ENCODE data around the gene NEIL3.
A peak's percentile ranks its signal among the peaks of the same experiment; 100 is the strongest.

Gene NEIL3

DNA sequence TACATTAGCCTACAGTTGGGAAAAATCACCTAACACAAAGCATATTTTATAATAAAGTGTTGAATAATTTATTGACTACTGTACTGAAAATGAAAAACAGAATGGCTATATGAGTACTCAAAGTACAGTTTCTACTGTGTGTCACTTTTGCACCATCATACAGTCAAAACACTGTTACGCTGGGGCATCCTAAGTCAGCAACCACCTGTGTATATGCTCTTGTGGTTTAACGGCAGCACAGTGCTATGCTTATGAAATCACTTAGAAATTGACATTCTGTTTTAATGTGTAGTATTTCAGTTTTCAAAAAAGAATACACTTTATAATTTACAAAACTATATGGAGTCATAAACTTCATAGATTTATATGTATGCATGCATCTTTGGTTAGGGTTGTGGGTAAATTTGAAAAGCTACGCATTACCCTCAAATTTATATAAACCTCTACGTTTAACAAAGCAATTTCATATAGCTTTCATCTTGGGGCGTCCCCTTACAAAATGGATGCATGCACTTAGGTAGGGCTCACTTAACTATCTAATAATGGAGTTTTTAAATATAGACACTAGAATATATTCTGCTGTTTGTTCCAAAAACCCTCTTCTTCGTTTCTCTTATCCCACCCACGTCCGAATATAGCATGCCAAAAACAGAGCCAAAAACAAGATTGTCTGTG, 690 bp upstream of the NEIL3 start:
- no peak overlapping the region for H3K27ac ChIP-seq (ENCODE audit: low read depth, low read length)
- H3K4me1 ChIP-seq (ENCODE audit: control insufficient read depth in 1 of 2, insufficient read depth in 2 of 2, low read length in 2 of 2) = no peaks in the 10 kb centered on the region
- H4K91ac ChIP-seq (ENCODE audit: low read depth, low read length) = no peak overlapping the region
- WGBS (ENCODE audit: extremely low coverage, insufficient coverage, insufficient read length) = no CpG with 5 or more reads among the region's 8 CpGs
- no peaks in the 10 kb centered on the region for H3K79me2 ChIP-seq (ENCODE audit: control insufficient read depth, insufficient read depth, low read length, poor library complexity)
- H2BK5ac ChIP-seq (ENCODE audit: low read depth, low read length, poor library complexity) = no peak overlapping the region
- H2AFZ ChIP-seq (ENCODE audit: insufficient read depth, low read length, poor library complexity) = no peak overlapping the region
- H3K4me2 ChIP-seq (ENCODE audit: low read length) = peak overlapping the region; percentile 76
- H3K23ac ChIP-seq (ENCODE audit: low read length) = no peak overlapping the region
- H3K4me3 ChIP-seq (ENCODE audit: low read depth, low read length) = no peak overlapping the region
- H3K14ac ChIP-seq (ENCODE audit: low read length) = no peak overlapping the region
- H2BK12ac ChIP-seq (ENCODE audit: low read length) = no peak overlapping the region
- H3K27me3 ChIP-seq (ENCODE audit: insufficient read depth, low read length) = no peaks in the 10 kb centered on the region
- H4K12ac ChIP-seq (ENCODE audit: low read depth, low read length) = no peak overlapping the region
- H2BK120ac ChIP-seq (ENCODE audit: insufficient read depth, low read length, poor library complexity) = no peak overlapping the region
- no peak overlapping the region for H4K8ac ChIP-seq (ENCODE audit: low read depth, low read length)
- DNase-seq = no peak
- no peak overlapping the region for H3K9ac ChIP-seq (ENCODE audit: low read length)
- H3K18ac ChIP-seq (ENCODE audit: low read length) = no peak overlapping the region
- H2AK5ac ChIP-seq (ENCODE audit: low read length) = no peak overlapping the region
- H3K79me1 ChIP-seq (ENCODE audit: low read length) = no peaks in the 10 kb centered on the region
- H3K9me3 ChIP-seq (ENCODE audit: insufficient read depth, low read depth, low read length) = no peaks in the 10 kb centered on the region
- no peak overlapping the region for H3K4ac ChIP-seq (ENCODE audit: low read depth, low read length)
- H3K36me3 ChIP-seq (ENCODE audit: control insufficient read depth in 1 of 2, insufficient read depth in 2 of 2, low read length in 2 of 2) = no peaks in the 10 kb centered on the region

DNA sequence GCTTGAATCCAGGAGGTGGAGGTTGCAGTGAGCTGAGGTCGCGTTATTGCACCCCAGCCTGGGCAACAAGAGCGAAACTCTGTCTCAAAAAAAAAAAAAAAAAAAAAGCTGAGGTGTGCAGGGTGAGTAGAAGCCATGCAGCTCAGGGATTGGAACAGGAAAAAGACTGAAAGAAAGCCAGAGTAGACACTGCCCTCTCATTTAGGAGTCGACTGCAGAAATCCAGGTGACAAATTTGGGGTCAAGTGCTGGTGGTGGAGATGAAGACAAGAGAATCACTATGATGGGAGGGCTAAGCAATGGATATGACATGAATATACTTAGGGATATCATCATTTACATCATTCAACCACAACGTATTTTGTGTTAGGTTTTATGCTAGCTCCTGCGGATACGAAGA, 1.9 kb downstream of the NEIL3 start:
- H3K4me2 ChIP-seq (ENCODE audit: low read length) = no peak overlapping the region
- DNase-seq = no peak
- WGBS (ENCODE audit: extremely low coverage, insufficient coverage, insufficient read length) = no CpG with 5 or more reads among the region's 7 CpGs
- no peak overlapping the region for H3K9ac ChIP-seq (ENCODE audit: low read length)
- no peak overlapping the region for H3K23ac ChIP-seq (ENCODE audit: low read length)
- H3K27me3 ChIP-seq (ENCODE audit: insufficient read depth, low read length) = no peaks in the 10 kb centered on the region
- no peak overlapping the region for H2BK12ac ChIP-seq (ENCODE audit: low read length)
- no peaks in the 10 kb centered on the region for H3K36me3 ChIP-seq (ENCODE audit: control insufficient read depth in 1 of 2, insufficient read depth in 2 of 2, low read length in 2 of 2)
- H3K79me1 ChIP-seq (ENCODE audit: low read length) = no peaks in the 10 kb centered on the region
- no peaks in the 10 kb centered on the region for H3K9me3 ChIP-seq (ENCODE audit: insufficient read depth, low read depth, low read length)
- no peak overlapping the region for H3K4me3 ChIP-seq (ENCODE audit: low read depth, low read length)
- H2BK120ac ChIP-seq (ENCODE audit: insufficient read depth, low read length, poor library complexity) = no peak overlapping the region
- H4K8ac ChIP-seq (ENCODE audit: low read depth, low read length) = no peak overlapping the region
- no peak overlapping the region for H3K27ac ChIP-seq (ENCODE audit: low read depth, low read length)
- no peak overlapping the region for H2AK5ac ChIP-seq (ENCODE audit: low read length)
- H3K4me1 ChIP-seq (ENCODE audit: control insufficient read depth in 1 of 2, insufficient read depth in 2 of 2, low read length in 2 of 2) = no peaks in the 10 kb centered on the region
- no peak overlapping the region for H2BK5ac ChIP-seq (ENCODE audit: low read depth, low read length, poor library complexity)
- no peaks in the 10 kb centered on the region for H3K79me2 ChIP-seq (ENCODE audit: control insufficient read depth, insufficient read depth, low read length, poor library complexity)
- no peak overlapping the region for H3K18ac ChIP-seq (ENCODE audit: low read length)
- H3K4ac ChIP-seq (ENCODE audit: low read depth, low read length) = no peak overlapping the region
- H3K14ac ChIP-seq (ENCODE audit: low read length) = no peak overlapping the region
- H4K91ac ChIP-seq (ENCODE audit: low read depth, low read length) = no peak overlapping the region
- H2AFZ ChIP-seq (ENCODE audit: insufficient read depth, low read length, poor library complexity) = no peak overlapping the region
- H4K12ac ChIP-seq (ENCODE audit: low read depth, low read length) = no peak overlapping the region

- H2AFZ ChIP-seq (ENCODE audit: insufficient read depth, low read length, poor library complexity) = no peak overlapping the region
- H4K8ac ChIP-seq (ENCODE audit: low read depth, low read length) = no peak overlapping the region
- H3K4me3 ChIP-seq (ENCODE audit: low read depth, low read length) = no peak overlapping the region
- H3K14ac ChIP-seq (ENCODE audit: low read length) = no peak overlapping the region
- no CpG with 5 or more reads among the region's 1 CpG for WGBS (ENCODE audit: extremely low coverage, insufficient coverage, insufficient read length)
- no peak overlapping the region for H3K27ac ChIP-seq (ENCODE audit: low read depth, low read length)
- no peak overlapping the region for H3K18ac ChIP-seq (ENCODE audit: low read length)
- no peaks in the 10 kb centered on the region for H3K36me3 ChIP-seq (ENCODE audit: control insufficient read depth in 1 of 2, insufficient read depth in 2 of 2, low read length in 2 of 2)
- no peak overlapping the region for H3K4me2 ChIP-seq (ENCODE audit: low read length)
- H3K4me1 ChIP-seq (ENCODE audit: control insufficient read depth in 1 of 2, insufficient read depth in 2 of 2, low read length in 2 of 2) = no peaks in the 10 kb centered on the region
- DNase-seq = no peak
- H2BK5ac ChIP-seq (ENCODE audit: low read depth, low read length, poor library complexity) = no peak overlapping the region
- H2BK12ac ChIP-seq (ENCODE audit: low read length) = no peak overlapping the region
- no peak overlapping the region for H3K23ac ChIP-seq (ENCODE audit: low read length)
- H2AK5ac ChIP-seq (ENCODE audit: low read length) = no peak overlapping the region
- H3K9me3 ChIP-seq (ENCODE audit: insufficient read depth, low read depth, low read length) = no peaks in the 10 kb centered on the region
- no peak overlapping the region for H4K91ac ChIP-seq (ENCODE audit: low read depth, low read length)
- no peaks in the 10 kb centered on the region for H3K27me3 ChIP-seq (ENCODE audit: insufficient read depth, low read length)
- no peak overlapping the region for H3K4ac ChIP-seq (ENCODE audit: low read depth, low read length)
- H4K12ac ChIP-seq (ENCODE audit: low read depth, low read length) = no peak overlapping the region
- no peaks in the 10 kb centered on the region for H3K79me1 ChIP-seq (ENCODE audit: low read length)
- no peaks in the 10 kb centered on the region for H3K79me2 ChIP-seq (ENCODE audit: control insufficient read depth, insufficient read depth, low read length, poor library complexity)
- H2BK120ac ChIP-seq (ENCODE audit: insufficient read depth, low read length, poor library complexity) = no peak overlapping the region
- H3K9ac ChIP-seq (ENCODE audit: low read length) = no peak overlapping the region
Observed at GRCh38 chr4:177313263-177313662, 3.6 kb downstream of the NEIL3 start.

GRCh38 chr4:177315767-177316464, 6.2 kb downstream of the NEIL3 start:
- Histone ChIP-seq H2AFZ (ENCODE audit: insufficient read depth, low read length, poor library complexity) (no peak overlapping the region), H3K9me3 (ENCODE audit: insufficient read depth, low read depth, low read length) (no peaks in the 10 kb centered on the region), H4K12ac (ENCODE audit: low read depth, low read length) (no peak overlapping the region), H3K4me1 (ENCODE audit: control insufficient read depth in 1 of 2, insufficient read depth in 2 of 2, low read length in 2 of 2) (no peaks in the 10 kb centered on the region), H2BK120ac (ENCODE audit: insufficient read depth, low read length, poor library complexity) (no peak overlapping the region), H2BK12ac (ENCODE audit: low read length) (no peak overlapping the region), H3K79me1 (ENCODE audit: low read length) (no peaks in the 10 kb centered on the region), H3K18ac (ENCODE audit: low read length) (no peak overlapping the region), H3K14ac (ENCODE audit: low read length) (no peak overlapping the region), H3K36me3 (ENCODE audit: control insufficient read depth in 1 of 2, insufficient read depth in 2 of 2, low read length in 2 of 2) (no peaks in the 10 kb centered on the region), H3K4ac (ENCODE audit: low read depth, low read length) (no peak overlapping the region), H3K4me3 (ENCODE audit: low read depth, low read length) (no peak overlapping the region), H4K8ac (ENCODE audit: low read depth, low read length) (no peak overlapping the region), H2BK5ac (ENCODE audit: low read depth, low read length, poor library complexity) (no peak overlapping the region), H3K23ac (ENCODE audit: low read length) (no peak overlapping the region), H3K27ac (ENCODE audit: low read depth, low read length) (no peak overlapping the region), H4K91ac (ENCODE audit: low read depth, low read length) (no peak overlapping the region), H3K4me2 (ENCODE audit: low read length) (no peak overlapping the region), H3K9ac (ENCODE audit: low read length) (no peak overlapping the region), H3K79me2 (ENCODE audit: control insufficient read depth, insufficient read depth, low read length, poor library complexity) (no peaks in the 10 kb centered on the region), H2AK5ac (ENCODE audit: low read length) (no peak overlapping the region), H3K27me3 (ENCODE audit: insufficient read depth, low read length) (no peaks in the 10 kb centered on the region)
- no peak for DNase-seq
- no CpG with 5 or more reads among the region's 4 CpGs for WGBS (ENCODE audit: extremely low coverage, insufficient coverage, insufficient read length)

All from trophoblast cell (in vitro differentiated cells and primary cell).